Stimulated activated naive CD8-positive, alpha-beta T cell treated with anti-CD3 and anti-CD28 coated beads, Interleukin-15, Interleukin-2, amounts not matched to agents 100 U/mL and 50 U/mL, for 24 hours (primary cell): Measurements from ENCODE around the gene HEATR9.
A peak's percentile ranks its signal among the peaks of the same experiment; 100 is the strongest.

Experiments
- ATAC-seq: fragments of 150-1000 bp; cut with Tn5 transposase; one replicate; pipeline ENCODE4 v1.10.0; 2021
- DNase-seq: peaks from one replicate; pipeline ENCODE4 v3.0.0; 2021

The HEATR9 gene

DNA sequence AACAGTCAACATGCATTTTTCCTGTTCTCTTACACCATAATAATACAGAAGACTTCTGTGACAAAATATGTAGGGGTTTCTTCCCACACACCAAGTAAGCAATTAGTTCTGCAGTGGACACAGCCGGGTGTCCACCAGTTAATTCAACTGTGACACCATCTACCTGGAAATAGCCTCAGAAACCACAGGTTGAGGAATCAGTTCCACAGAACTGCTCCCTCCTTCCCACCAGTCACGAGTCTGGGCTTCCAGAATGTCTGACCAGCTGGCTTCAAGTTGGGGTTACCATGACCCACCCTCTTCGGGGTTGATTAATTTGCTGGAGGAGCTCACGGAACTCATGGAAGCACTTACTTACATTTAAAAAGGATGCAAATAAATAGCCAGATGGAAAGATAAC lies 25.1 kb upstream of the HEATR9 start:
- ATAC-seq (no peak), DNase-seq (no peak)

DNA sequence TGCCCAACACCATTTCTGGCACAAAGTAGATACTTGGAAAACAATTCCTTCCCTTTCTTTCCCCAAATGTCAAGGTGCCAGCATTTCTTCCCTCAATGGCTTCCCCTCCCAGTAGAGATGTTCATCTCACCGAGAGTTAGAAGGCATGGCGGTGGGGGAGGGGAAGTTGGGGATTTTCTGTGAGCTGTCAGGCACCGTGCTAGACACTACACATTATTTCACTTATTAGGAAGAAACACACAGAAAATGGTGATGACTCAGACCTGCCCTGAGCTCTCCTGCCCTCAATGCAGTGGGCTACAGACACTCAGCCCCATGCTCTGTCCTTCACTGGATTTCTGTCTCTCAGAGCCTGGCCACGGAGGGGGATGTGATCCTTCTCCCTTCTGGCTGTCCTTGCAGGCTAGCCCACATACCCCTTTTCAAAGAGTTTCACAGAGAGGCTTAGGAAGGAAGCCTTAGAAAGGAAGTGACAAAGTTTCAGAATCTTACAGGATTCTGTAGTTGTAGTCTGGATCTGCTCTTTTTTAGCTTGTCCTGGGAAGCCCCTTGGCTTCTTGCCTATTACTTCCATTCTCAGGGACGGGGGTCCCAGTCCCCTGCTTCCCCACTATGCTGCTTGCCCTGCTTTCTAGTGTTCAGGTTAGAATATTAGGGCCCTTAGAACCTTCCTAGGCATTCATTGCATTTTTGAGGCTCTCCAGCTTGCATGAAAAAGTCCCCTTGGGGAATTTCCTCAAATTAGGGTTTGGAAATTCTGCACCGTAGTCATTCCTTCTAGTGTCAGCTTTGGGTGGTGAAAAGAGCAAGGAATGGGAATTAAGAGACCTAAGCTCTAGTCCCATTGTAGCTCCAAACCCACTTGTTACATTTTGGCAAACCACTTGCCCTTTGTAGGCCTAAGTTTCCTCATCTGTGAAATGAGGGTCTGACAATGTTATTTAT lies 23.7 kb upstream of the HEATR9 start:
- ATAC-seq (peak; percentile 74), DNase-seq (peak; percentile 83)

DNA sequence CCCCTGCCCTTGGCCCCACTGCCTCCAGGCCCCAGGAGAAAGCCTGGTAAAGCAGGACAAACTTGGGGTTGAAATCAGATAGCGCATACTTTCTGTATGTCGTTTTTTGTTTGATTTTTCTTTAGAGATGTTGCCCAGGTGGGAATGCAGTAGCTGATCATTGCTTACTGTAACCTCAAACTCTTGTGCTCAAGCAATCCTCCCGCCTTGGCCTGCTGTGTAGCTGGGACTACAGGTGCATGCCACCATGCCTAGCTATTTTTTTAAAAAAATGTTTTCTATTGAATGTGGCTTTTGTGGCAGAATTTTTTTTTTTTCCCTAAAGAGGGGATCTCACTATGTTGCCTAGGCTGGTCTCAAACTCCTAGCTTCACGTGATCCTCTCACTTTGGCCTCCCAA lies 22.6 kb upstream of the HEATR9 start:
- no peak for ATAC-seq
- DNase-seq, result no peak

- ATAC-seq (peak; percentile 26), DNase-seq (peak; percentile 44)
These were observed 22.1 kb upstream of the HEATR9 start for GRCh38 chr17:35890774-35891155.

- no peak for ATAC-seq
- DNase-seq, result no peak
These were observed 21.4 kb upstream of the HEATR9 start for GRCh38 chr17:35889818-35890773.

- ATAC-seq, result peak; percentile 72
- no peak for DNase-seq
These were observed 20.6 kb upstream of the HEATR9 start for GRCh38 chr17:35889241-35889640.

DNA sequence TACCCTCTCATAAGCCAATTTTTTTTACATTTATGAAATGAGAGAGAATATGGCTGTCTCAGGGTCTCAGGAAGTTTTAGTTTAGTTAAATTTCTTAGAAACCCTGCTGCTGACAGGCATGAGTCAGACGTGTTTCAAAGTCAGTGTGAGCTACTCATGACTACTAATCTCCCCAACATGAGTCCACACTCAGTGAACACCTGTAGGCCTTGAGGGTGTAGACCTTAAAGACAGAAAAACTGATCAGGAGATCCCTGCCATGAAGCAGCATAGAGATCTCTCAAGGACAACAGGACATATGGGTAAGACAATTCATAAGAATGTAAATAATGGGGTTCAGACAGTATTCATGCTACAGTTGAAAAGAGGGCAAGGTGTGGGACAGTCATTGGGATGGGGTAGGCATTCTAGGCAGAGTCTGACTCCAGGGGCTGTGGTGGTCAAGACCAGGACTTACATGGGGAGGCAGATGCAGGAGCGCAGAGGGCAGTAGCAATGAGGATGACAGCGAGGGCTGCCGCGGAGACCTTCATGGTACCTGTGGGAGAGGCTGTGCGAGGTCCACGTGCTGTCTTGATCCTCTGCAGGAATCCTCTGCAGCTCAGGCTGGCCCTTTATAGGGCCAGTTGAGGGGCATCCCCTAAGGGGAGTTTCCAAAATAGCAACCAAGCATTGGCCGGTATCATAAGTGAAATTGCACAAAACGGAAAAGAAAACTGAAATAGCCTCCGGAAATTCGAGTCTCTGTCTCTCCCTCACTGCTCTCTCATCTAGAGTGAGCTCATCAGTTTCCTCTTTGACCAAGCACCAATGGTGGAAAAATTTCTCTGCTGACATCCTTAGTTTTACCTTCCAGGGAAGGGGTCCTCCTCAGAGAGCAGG lies 11.3 kb upstream of the HEATR9 start, which contains the start of gene CCL5:
Gene CCL5, minus strand, starts transcription at position 588 of the 882 bp plus-strand sequence.
- ATAC-seq, result peak; percentile 94
- peak; percentile 59 for DNase-seq

DNA sequence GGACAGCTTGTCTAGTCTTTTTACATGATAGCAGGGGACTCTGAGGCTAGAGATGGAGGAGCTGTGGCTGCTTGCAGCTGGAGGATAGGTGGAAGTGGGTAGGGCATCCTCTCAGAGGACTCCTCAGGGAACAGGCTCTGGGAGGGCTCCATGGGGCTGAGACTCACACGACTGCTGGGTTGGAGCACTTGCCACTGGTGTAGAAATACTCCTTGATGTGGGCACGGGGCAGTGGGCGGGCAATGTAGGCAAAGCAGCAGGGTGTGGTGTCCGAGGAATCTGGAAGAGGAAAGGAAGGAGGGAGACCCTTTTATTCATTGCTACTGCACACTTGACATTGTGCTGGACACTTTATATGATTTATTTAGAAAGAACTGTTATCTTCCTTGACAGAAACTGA lies 9.7 kb upstream of the HEATR9 start:
- DNase-seq (no peak), ATAC-seq (no peak)

- DNase-seq, result no peak
- ATAC-seq, result no peak
These were observed 8.8 kb upstream of the HEATR9 start for GRCh38 chr17:35877345-35878029.

- no peak for ATAC-seq
- no peak for DNase-seq
These were observed 7.8 kb upstream of the HEATR9 start for GRCh38 chr17:35876534-35876933.

- ATAC-seq, result no peak
- no peak for DNase-seq
These were observed 7.1 kb upstream of the HEATR9 start for GRCh38 chr17:35875800-35876139.

GRCh38 chr17:35875072-35875799 lies 6.5 kb upstream of the HEATR9 start:
- no peak for DNase-seq
- no peak for ATAC-seq

- no peak for ATAC-seq
- no peak for DNase-seq
These were observed 3.7 kb upstream of the HEATR9 start for GRCh38 chr17:35872196-35872980.

- no peak for DNase-seq
- ATAC-seq, result peak; percentile 75
These were observed 2.5 kb upstream of the HEATR9 start for GRCh38 chr17:35870906-35871819.

- no peak for ATAC-seq
- DNase-seq, result no peak
These were observed 1.1 kb downstream of the HEATR9 start for GRCh38 chr17:35867574-35867973.

- ATAC-seq (no peak), DNase-seq (no peak)
These were observed 2.2 kb downstream of the HEATR9 start for GRCh38 chr17:35866341-35866950.

DNA sequence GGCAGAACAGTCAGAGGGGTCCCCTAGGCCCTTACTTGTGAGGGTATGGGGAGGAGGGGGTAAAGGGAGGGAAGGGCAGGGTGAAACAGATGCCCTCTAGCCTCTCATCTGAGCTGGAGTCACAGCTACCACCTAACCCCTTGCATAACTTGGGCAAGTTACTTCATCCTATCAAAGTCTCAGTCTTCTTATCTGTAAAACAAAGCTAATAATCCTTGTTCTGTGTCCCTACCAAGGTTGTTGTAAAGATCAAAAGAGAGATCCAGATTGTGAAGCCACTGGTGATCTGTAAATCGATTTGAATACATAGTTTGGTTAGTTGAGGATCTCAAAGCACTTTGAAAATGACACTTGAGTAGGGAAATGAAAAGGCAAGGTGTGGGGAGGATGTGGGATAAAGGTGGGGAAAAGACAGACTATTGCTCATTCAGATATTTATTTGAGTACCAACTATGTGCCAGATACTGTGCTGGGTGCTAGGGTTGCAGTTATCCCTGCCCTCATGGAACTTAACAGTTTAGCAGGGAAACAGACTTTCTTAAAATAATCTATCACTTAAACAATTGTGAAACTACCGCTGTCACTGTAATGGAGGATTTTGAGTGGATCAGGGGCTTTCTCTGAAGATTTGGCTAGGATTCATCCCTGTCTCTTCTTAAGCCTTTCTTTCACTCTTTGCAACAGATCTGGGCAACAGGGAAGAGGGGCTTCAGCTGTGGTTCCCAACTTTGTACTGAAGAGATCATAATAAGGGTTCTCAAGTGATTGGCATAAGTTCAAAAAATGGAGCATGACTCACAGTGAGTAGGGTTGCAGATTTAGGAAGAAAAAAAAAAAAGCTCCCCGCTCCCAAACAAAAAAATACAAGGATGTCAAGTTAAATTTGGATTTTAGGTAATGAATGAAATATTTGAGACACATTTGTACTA lies 3.0 kb downstream of the HEATR9 start:
- no peak for DNase-seq
- ATAC-seq, result no peak
